BLaER1 (cell line): ENCODE data around the gene NEK8.

Experiments
- H3K27ac ChIP-seq: shearing (Covaris generic); formaldehyde crosslinking; 2 replicates; pipeline ENCODE4 v1.8.1; 2022
- H3K27me3 ChIP-seq: shearing (Covaris generic); formaldehyde crosslinking; 2 replicates; pipeline ENCODE4 v1.8.1; 2022
- H3K36me3 ChIP-seq: shearing (Covaris generic); formaldehyde crosslinking; 2 replicates; pipeline ENCODE4 v1.8.1; 2022
- H3K4me1 ChIP-seq: shearing (Covaris generic); formaldehyde crosslinking; 2 replicates; pipeline ENCODE4 v1.8.1; 2022
- H3K4me2 ChIP-seq: shearing (Covaris generic); formaldehyde crosslinking; 2 replicates; pipeline ENCODE4 v1.8.1; 2022
- H3K4me3 ChIP-seq: shearing (Covaris generic); formaldehyde crosslinking; 2 replicates; pipeline ENCODE4 v1.8.1; 2022
- H3K9ac ChIP-seq: shearing (Covaris generic); formaldehyde crosslinking; 2 replicates; pipeline ENCODE4 v1.8.1; 2022
- H3K9me3 ChIP-seq: shearing (Covaris generic); formaldehyde crosslinking; 2 replicates; pipeline ENCODE4 v1.8.1; 2022
- H4K20me1 ChIP-seq: shearing (Covaris generic); formaldehyde crosslinking; 2 replicates; pipeline ENCODE4 v1.8.1; 2022
- Cebpa-rat ChIP-seq: shearing (Covaris generic); IDR thresholded peaks from 2 replicates; pipeline ENCODE4 v1.8.1; 2022

The NEK8 gene

GRCh38 chr17:28749516-28750177 is 21.1 kb downstream of the NEK8 start:
- Histone ChIP-seq H4K20me1 (peaks cover 84% of the 10 kb centered on the region), H3K27me3 (no peaks in the 10 kb centered on the region), H3K9me3 (no peaks in the 10 kb centered on the region), H3K36me3 (peaks cover 71% of the 10 kb centered on the region), H3K4me3 (no peak overlapping the region), H3K4me1 (peaks cover 41% of the 10 kb centered on the region), H3K4me2 (no peak overlapping the region), H3K27ac (no peak overlapping the region), H3K9ac (no peak overlapping the region)
- no peak for TF ChIP-seq Cebpa-rat

- Histone ChIP-seq H3K4me1 (peaks cover 41% of the 10 kb centered on the region), H3K4me3 (no peak overlapping the region), H3K27me3 (no peaks in the 10 kb centered on the region), H3K27ac (no peak overlapping the region), H3K4me2 (no peak overlapping the region), H3K9ac (peak overlapping the region; percentile 50; the same call in 1 of the 2 replicates), H3K36me3 (peaks cover 77% of the 10 kb centered on the region), H4K20me1 (peaks cover 76% of the 10 kb centered on the region), H3K9me3 (no peaks in the 10 kb centered on the region)
- no peak for TF ChIP-seq Cebpa-rat
Measured at GRCh38 chr17:28750178-28751047, 21.8 kb downstream of the NEK8 start.

- no peak for TF ChIP-seq Cebpa-rat
- H3K9ac ChIP-seq: no peak overlapping the region
- no peak overlapping the region for H3K27ac ChIP-seq
- H4K20me1 ChIP-seq: peaks cover 62% of the 10 kb centered on the region
- no peaks in the 10 kb centered on the region for H3K9me3 ChIP-seq
- H3K27me3 ChIP-seq: no peaks in the 10 kb centered on the region
- no peak overlapping the region for H3K4me2 ChIP-seq
- peaks cover 27% of the 10 kb centered on the region for H3K4me1 ChIP-seq
- no peak overlapping the region for H3K4me3 ChIP-seq
- H3K36me3 ChIP-seq: peaks cover 81% of the 10 kb centered on the region
Measured at GRCh38 chr17:28751600-28752366, 23.2 kb downstream of the NEK8 start.

- Histone ChIP-seq H4K20me1 (peaks cover 46% of the 10 kb centered on the region), H3K4me1 (peaks cover 11% of the 10 kb centered on the region), H3K36me3 (peaks cover 82% of the 10 kb centered on the region), H3K27ac (no peak overlapping the region), H3K9ac (no peak overlapping the region), H3K9me3 (no peaks in the 10 kb centered on the region), H3K27me3 (no peaks in the 10 kb centered on the region), H3K4me2 (no peak overlapping the region), H3K4me3 (no peak overlapping the region)
- no peak for TF ChIP-seq Cebpa-rat
Measured at GRCh38 chr17:28755486-28755885, 26.9 kb downstream of the NEK8 start.

GRCh38 chr17:28756049-28756804 is 27.6 kb downstream of the NEK8 start:
- no peak overlapping the region for H3K9ac ChIP-seq
- H3K27me3 ChIP-seq: no peaks in the 10 kb centered on the region
- H4K20me1 ChIP-seq: peaks cover 46% of the 10 kb centered on the region
- no peaks in the 10 kb centered on the region for H3K9me3 ChIP-seq
- no peak overlapping the region for H3K4me2 ChIP-seq
- H3K36me3 ChIP-seq: peaks cover 82% of the 10 kb centered on the region
- no peak overlapping the region for H3K27ac ChIP-seq
- H3K4me3 ChIP-seq: no peak overlapping the region
- TF ChIP-seq Cebpa-rat: no peak
- peaks cover 11% of the 10 kb centered on the region for H3K4me1 ChIP-seq

- Histone ChIP-seq H3K4me3 (no peak overlapping the region), H3K4me2 (no peak overlapping the region), H4K20me1 (peaks cover 39% of the 10 kb centered on the region), H3K4me1 (peaks cover 11% of the 10 kb centered on the region), H3K27ac (no peak overlapping the region), H3K27me3 (no peaks in the 10 kb centered on the region), H3K9me3 (no peaks in the 10 kb centered on the region), H3K9ac (no peak overlapping the region), H3K36me3 (peaks cover 84% of the 10 kb centered on the region)
- TF ChIP-seq Cebpa-rat: no peak
Measured at GRCh38 chr17:28758411-28759121, 30.0 kb downstream of the NEK8 start.

GRCh38 chr17:28759256-28759865 is 30.8 kb downstream of the NEK8 start:
- Histone ChIP-seq H3K9ac (no peak overlapping the region), H3K27me3 (no peaks in the 10 kb centered on the region), H3K4me3 (no peak overlapping the region), H3K36me3 (peaks cover 85% of the 10 kb centered on the region), H3K27ac (no peak overlapping the region), H3K4me2 (no peak overlapping the region), H4K20me1 (peaks cover 40% of the 10 kb centered on the region), H3K4me1 (peaks cover 11% of the 10 kb centered on the region), H3K9me3 (no peaks in the 10 kb centered on the region)
- no peak for TF ChIP-seq Cebpa-rat
